NCI-H748 treated with DMSO at 0.1 percent for 48 hours (cell line): Measurements from ENCODE around the gene MEIOSIN.

ENCODE experiments used
- DNase-seq: peaks from one replicate; lab custom pipeline; 2025; lab: John Stamatoyannopoulos, UW

The MEIOSIN gene

DNA sequence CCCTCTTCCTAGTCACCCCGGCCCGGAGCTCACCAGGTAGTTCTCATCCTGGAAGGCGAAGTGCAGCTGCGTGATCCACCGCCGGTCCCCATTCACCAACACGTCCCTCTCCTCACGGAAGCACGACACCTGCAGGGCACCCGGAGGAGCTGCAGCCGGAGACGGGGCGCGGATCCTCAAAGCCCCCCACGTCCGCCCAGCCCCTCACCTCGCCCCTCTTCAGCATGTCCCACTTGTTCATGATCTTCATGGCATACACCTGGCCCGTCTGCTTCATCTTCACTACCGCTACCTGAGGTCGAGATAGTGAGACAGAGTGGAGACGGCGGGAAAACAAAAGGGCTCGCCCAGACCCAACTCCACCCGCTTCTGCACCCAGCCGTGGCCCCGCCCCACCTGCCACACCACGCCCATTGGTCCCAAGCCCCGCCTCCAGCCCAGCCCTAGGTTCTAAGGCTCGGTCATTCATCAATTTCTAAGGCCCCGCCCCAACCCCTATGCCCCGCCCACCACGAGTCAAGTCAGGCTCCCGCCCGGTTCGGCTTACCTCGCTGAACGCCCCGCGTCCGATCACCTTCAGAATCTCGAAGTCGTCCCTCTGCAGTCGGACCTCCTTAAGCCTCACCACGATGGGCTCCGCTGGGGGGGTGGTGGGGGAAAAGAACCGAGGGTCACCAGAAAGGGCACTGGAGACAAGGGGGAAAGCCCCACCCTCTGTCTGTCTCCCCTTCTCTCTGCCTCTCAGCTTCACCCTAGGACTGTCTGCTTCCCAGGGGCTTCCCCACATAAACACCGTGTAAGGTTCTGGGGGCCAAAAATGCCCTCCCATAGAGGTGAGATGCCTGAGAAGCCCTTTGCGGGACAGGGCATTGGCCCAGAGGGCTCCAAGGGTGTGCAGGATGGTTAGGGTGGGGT, 46.2 kb downstream of the MEIOSIN start:
- peak; percentile 83 for DNase-seq

DNA sequence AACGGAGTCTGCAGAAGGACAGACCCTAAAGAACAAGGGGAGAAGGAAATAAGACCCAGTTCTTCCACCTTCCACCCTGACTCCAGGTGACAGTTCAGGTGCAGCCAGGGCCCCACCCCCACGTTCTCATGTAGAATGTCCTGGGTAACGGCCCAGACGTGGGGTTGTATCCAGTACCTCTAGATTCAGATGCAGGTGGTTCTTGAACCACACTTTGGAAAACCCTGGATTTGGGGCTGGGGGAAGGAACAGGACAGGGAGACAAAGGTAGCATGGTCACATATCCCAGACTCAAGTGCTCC, 46.9 kb downstream of the MEIOSIN start:
- no peak for DNase-seq

DNA sequence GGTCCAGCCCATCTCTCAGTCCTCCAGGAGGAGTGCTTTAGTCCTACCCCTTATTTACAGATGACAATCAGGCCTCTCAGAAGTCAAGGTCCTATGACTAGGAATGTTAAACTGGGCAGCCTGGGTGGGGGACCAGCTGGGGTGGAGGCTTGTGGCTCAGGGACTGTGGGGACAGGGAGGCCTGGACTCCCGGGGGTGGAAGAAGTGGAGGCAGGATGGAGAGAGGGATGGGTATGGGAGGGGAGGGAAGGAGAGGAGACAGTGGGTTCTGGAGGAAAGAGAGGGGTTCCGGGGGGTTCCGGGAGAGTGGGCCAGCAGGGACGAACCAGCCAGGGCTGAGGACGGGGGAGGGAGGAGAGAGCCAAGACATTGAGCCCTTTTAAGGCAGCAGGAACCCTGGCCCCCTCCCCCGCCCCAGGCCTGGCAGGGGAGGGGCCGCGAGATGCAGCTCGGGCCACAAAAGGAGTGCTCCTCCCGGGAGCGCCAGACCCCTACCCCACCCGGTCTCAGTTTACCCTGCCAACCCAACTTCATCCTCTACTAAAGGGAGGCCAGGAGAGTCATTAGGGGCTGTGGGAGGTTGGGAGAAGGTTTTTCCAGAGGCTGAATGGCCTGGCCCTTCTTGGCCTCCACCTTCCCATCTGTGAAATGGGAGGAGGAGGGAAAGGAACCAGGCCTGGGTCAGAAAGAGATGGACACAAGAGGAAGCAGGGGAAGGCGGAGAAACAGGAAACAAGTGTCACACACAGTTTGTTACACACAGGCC, 47.4 kb downstream of the MEIOSIN start:
- DNase-seq = no peak

DNA sequence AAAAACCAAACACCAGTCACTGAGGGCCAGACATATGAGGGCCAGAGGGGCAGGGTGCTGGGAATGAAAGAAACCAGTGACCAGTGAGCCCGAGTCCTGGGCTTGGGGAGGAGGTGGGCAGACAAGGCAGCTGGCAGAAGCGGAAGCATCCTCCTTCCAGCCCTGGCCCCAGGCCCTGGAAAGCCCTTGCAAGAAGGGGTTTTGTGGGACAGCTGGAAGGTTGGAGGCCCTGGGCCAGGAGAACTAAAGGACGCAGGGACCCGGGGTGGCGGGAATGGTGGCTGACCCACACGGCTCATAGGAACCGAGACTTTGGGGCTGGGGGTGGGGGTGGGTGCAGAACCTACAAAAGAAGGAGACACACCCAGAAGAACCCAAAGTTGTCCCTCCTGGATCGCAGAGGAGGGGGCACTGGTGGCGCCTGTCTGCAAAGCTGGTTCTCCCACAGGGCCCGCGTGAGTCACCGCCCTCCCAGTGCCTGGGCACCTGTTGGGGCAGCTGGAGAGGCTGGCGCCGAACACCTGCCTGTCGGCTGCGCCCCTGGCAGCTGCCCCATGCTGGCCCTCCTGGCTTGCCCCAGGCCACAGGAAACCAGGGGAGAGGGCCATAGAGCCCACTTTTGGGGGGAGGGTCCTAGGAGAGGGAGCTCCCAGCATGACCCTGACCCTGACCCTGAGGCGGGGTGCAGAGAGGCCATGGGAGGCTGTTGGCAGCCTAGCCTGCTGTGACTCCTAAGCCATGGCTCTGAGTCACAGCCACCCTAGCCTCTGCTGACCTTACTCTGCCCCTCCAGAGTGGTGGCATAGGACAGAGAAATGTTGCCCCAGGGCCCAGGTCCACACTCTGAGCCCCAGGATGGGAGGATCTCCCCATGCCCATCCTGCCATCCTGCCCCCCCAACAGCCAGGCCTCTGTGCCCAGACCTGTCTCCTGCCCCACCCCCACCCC, 48.2 kb downstream of the MEIOSIN start:
- no peak for DNase-seq

DNA sequence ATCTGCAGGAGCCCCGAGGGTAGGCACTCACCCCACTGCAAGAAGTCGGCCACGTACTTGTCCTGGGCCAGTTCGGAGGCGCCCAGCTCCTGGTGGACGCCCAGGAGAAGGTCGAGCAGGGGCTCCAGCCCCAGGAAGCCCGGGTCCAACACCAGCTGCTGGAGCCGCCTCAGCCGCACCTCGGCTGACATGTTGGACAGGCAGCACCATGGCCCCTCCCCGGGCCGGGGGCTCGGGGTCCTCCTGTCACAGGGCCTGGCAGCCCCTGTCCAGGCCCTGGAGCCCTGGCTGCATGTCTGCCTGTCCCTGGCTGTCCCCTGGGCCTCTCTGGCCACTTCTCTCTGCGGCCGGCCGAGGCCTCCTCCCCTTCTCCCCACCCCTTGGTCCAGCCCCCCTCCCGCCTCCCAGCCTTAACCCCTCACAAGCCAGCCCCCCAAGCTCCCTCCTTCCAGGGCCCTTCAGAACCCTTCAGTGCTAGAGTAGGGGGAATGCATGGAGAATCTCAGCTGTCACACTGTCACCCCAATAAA, 49.0 kb downstream of the MEIOSIN start, which contains the start of gene DMPK:
DMPK (minus strand) TSS at position 329 of the 530 bp plus-strand sequence; CDS start at position 191, 138 bp downstream.
- no peak for DNase-seq

DNA sequence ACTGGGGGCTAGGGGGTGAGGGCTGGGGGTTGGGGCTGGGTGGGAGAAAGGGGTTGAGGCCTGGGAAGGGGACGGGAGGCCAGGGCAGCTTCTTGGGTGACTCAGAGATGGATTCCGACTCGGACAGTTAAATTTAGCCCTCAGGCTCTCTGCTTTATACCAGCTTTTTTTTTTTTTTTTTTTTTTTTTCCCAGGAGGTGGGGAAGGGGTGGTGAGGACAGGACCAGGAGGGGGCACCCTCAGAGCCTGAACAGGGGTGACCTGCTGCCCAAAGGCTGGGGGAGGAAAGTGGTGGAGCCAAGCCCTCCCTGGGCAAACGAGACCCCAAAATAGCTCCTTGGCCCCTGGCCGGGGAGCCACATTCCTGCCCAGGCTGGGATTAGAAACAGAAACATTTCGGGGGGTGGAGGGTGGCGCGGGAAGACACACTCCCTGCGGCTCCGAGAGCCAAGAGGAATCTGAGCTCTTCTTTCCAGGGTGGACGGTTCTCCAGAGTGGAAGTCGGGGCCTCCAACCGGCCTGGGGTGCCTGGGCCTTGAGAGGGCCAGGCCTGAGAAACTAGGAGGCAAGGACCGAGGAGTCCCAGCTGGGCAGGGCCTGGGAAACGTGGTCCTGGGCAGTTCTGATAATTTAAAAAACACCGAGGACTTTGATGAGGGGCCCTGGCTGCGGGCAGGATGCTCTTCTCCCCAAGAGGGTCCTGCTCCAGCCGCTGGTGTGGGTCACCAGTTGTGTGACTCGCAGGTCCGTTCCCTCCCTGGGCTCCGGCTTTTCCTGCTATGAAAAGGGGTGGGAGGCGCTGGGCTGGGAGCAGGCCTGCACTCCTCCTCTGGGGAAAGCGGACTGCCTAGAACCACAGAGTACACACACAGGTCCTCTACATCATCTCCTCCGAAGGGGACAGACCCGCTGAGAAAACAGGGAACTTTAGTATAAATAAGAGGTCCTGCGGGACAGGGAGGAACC, 49.9 kb downstream of the MEIOSIN start:
- no peak for DNase-seq

DNA sequence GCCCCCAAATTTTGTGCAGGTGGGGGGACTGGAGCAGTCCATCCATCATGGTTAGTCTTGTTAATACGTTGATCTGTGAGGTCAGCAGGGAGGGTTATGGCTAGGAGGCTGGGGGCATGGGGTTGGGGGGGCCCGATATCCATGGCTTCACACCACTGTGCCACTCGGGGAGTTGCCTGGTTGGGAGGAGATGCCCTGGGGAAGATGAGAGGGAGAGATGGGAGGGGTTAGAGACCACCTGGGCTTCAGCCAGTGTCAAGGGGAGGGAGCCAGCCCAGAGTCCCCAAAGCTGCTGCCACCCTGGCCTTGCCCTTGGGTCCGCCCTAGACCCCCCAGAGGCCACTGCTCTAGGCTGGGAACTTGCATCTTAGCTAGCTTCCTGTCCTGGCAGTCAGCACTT, 50.9 kb downstream of the MEIOSIN start:
- DNase-seq = no peak

DNA sequence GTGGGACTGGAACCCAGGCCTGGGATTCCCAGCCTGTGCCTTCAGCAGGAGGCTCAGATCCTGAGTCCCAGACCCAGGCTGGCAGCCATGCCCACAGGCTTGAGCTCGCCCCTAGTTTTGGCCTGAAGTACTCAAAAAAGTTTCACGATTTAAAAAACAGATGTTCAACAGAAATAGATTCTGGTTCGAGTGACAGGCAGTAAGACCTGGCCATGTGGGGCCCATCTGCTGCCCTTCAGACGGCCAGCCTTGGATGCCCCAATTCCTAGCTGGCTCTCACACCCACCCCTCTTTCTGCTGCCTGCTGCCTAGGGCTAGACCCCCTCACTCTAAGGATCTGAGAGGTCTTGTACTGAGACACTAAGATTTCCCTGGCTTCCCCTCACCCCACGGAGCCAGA, 51.9 kb downstream of the MEIOSIN start:
- DNase-seq = no peak

DNA sequence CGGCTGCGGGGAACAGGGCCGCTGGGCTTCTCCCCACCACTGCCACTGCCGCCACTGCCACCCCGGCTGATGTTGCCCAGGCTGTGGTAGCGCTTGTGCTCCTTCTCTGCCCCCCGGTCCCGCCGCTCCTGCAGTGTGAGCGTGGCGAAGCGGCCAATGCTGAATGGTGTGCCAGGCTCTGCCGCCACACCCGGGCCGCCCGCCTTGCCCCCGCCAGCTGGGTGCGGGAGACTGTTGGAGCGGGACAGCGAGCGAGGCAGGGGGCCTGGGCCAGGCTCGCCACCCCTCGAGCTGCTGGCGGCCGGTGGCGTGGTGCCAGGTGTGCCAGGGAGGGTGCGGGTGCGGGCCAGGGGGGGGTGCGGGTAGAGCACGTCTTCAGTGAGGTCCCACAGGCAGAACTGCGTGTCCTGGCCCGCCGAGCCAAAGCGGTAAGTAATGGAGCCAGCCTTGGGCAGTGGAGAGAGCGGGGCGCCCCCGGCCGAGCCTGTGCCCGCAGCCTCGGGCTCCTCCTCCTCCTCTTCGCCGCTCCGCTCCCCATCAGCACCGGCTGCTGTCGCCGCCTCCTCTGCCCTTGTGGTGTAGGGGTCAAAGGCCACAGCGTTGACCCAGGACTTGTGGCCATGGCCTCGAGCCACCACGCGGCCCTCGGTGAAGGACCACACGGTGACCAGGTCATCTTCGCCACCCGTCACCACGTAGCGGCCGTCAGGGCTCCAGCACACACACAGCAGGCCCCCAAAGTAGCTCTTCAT, 52.7 kb downstream of the MEIOSIN start:
- DNase-seq = no peak

DNA sequence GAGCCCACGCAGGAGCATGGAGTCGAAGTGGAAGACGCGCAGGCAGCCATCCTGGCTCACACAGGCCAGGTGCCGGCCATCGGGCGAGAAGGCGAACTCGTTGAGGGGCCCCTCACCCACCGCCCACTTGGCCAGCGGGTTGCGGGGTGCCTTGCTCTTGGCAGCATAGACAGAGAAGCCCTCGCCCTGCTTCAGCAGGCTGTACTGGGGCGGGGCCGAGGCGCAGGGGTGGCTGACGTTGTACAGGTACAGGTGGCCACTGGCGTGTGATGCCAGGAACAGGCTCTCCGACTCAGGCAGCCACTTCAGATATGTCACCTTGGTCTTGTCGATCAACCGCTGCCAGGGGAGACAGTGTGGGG, 53.3 kb downstream of the MEIOSIN start:
- DNase-seq = no peak

DNA sequence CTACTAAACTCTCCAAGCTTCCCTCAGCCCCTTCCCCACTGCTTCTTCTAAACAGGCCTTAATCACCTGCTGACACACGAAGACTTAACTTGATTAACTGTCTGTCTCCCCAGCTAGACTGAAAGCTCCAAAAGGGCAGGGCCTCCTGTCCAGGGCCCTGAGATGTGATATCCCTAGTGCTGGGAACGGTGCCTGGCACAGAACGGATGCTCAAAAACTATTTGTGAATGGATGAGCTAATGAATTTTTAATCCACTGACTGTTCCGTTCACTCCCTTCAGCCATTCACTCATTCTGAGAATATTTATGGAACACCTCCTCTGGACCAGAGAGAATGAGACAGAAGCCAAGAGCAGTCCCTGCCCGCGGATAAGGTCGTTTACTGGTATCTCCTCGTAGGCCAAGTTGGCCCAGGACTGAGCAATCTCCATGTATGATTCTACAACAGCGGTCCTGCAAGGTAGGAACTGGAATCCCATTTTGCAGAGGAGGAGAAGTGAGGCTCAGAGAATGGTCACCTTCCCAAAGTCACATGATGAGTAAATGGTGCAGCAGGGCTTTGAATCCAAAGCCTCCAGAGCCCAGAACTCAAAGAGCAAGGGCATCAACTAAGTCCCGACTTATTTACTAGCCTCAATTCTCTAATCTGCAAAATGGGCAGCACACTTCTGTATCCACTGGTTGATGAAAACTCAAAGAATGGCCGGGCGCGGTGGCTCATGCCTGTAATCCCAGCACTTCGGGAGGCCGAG, 56.0 kb downstream of the MEIOSIN start:
- no peak for DNase-seq

DNA sequence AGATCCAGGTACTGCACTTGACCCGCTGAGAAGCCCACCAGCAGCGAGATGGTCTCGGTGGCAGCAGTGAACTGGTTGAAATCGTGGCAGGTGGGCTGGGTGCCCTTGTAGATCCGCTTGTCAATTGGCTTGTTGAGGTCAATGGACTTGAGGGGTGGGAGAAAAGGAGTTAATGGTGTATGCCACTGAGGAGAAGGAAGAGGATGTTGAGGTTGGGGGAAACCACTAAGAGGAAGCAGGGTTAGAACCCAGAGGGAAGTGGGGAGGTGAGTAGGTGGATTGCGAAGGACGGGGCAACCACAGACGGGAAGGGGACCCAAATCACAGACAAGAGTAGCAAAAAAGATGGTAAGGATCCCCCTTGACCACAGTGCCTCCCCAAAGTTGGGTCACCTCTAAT, 57.7 kb downstream of the MEIOSIN start:
- DNase-seq = no peak

DNA sequence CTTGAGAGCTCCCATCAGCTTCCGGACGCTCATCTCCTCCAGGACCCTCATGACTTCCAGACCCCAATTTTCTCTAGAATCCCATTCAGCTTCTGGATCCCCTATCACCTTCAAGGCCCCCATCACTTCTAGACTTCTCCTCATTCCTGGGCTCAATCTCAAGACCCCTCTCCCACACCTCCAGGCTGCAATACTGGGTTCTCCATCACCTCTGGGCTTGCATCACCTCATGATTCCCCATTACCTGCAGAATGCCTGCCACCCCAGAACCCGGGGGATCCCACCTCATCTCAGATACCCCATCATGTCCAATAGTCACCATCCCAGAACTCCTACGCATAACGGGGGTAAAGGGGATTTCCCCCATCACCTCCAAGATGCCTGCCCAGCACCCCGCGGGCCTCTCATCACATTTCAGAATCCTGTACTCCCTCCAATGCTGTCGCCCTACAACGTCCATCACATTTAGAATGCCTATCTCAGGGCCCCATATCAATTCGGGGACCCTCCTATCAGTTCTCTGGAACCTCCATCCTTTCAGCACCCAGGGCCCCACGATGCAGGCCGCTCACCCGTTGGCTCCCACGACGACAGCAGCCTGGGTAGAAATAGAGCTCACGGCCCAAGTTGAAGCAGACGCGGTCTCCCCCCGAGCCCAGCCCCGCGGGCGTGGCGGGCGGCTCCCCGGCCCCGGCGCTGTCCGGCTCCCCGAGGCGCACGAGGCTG, 58.7 kb downstream of the MEIOSIN start:
- no peak for DNase-seq

DNA sequence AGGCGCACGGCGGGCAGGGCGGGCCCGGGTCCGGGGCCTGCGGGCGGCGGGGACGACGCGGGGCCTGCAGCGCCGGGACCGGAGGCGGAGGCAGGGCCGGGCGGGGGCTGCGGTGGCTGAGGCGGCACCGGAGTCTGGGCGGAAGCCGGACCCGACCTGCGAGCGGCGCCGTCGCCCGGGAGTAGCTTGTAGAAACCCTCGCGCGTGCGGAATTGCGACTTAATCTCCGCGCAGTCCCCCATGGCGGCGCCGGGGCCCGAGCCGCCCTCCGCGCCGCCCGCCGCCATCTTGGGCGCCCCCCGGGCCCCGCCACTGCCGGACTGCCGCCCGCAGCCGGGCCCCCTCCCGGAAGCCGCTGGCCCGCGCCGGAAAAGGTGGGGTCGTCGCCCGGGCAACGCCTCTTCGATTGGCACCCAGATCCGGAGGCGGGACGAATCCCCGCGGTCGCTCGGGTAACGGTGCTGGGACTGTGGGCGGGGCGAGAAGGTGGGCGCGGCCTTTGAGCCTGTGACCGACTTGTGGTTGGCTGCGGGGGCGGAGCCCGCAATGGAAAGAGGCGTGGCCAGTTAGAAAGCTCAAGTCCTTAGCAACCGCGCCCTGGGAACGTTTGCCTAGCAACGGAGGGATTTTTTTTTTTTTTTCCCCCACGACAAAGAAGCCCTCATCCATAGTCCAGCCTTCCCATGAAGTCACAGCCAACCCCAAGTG, 59.4 kb downstream of the MEIOSIN start, which contains the start of gene DMWD:
DMWD (minus strand) TSS at position 376 of the 708 bp plus-strand sequence; CDS start at position 287, 89 bp downstream.
- DNase-seq = peak; percentile 99

DNA sequence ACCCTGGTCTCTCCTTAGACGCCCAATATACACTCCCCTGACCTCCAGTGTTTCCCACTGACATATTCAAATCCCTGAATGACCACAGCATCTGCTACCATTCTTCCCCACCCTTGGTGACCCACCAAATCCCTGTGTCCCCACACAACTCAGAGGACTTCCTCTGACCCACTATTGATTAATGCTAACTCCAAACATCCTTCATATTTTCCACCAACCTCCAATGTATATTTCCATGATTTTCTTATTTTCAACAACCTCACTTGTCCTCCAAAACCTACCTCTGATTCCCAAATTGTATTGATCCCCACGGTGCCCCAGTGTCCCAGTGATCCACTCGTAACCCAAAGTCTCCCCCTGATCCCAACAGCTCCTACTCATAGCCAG, 59.9 kb downstream of the MEIOSIN start:
- DNase-seq = no peak

DNA sequence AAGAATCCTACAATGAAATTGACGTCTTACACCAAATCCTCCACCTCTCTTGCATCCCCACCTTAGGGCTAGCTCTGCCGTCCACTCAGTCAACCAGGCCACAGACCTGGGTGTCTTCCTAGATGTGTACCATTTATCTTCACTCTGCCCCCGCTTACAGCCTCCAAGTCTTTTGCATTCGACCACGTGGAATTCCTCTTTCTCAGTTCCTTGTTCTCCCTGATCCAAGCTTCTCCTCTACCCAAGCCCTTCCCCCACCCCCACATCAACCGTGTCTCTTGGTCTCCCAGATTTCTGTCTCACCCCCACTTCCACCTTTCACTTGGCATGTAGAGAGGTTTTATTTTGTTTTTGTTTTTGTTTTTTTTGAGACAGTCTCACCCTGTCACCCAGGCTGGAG, 60.6 kb downstream of the MEIOSIN start:
- DNase-seq = no peak

DNA sequence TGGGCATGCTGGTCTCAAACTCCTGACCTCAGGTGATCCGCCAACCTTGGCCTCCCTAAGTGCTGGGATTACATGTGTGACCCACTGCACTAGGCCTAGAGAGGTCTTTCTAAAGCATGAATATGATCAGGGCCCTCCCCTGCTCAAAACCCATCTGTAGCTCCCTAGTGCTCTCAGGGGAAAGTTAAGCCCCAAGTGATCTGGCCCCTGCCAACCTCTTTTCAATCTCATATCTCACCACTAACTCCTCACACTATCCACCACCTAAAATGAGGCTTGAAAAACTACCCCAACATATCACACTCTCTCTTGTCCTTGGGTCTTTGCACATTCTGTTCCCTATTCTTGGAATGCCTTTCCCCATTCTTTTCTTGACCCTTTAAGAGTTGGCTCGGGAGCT, 61.4 kb downstream of the MEIOSIN start:
- DNase-seq = no peak

DNA sequence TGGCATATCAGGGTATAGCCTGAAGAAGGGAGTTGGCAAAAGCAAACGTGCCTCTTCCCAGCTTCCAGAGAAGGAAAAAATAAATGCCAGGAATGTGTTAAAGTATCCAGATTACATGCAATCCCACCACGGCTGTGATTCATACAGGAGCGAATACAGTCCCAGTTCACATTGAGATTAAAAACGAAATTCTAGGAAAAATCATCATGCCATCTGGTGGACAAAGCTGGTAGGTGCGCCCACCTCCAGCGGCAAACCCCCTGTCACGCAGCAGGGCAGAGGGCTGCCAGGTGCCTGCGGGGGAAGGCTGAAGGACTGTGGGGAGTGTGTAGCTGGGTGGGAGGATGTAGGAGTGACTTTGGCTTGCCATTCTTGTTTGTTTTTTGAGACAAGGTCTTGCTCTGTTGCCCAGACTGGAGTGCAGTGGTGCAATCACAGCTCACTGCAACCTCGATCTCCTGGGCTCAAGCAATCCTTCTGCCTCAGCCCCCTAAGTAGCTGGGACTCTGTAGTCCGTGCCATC, 65.8 kb downstream of the MEIOSIN start:
- peak; percentile 67 for DNase-seq
